22Rv1 (cell line): ENCODE measurements around the gene PALD1.

ENCODE experiments used
- CTCF ChIP-seq: fragments of 450-650 bp; IDR thresholded peaks from 2 replicates; pipeline ENCODE4 v1.5.1; 2017; ENCODE audit warnings: mild to moderate bottlenecking
- ZFX ChIP-seq: fragments of 450-650 bp; IDR thresholded peaks from 2 replicates; pipeline ENCODE4 v1.6.1; 2017; ENCODE audit warnings: antibody characterized with exemption, borderline replicate concordance

DNA sequence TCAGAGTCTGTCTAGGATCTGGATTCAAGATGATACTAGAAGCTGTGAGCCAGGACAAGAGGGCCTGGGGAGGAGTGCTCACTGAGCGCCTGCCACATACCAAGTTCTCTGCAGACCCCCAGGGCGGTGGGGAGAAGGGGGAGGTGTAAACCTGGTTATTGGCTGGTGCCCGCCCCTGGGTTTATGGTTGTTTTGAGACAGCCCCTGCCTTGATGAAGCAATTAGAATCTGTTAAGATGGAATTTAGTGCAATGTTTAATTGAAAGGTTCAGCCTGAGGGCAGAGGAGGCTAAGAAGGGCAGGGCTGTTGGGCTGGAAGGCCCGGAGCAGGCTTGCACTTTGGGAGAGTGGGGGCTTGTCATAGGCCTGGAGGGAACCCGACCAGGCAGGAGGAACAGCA, 81.3 kb downstream of the PALD1 start:
- TF ChIP-seq ZFX (no peak), CTCF (no peak)
